ENCODE measurements around the gene CLEC7A.

GRCh38 chr12:10067264-10067663, 62.7 kb downstream of the CLEC7A start:
- no peak for TF ChIP-seq POLR2AphosphoS5 (IDR thresholded peaks at IDR 0.05; ENCODE audit: low read depth)
- TF ChIP-seq, protein P1, sequence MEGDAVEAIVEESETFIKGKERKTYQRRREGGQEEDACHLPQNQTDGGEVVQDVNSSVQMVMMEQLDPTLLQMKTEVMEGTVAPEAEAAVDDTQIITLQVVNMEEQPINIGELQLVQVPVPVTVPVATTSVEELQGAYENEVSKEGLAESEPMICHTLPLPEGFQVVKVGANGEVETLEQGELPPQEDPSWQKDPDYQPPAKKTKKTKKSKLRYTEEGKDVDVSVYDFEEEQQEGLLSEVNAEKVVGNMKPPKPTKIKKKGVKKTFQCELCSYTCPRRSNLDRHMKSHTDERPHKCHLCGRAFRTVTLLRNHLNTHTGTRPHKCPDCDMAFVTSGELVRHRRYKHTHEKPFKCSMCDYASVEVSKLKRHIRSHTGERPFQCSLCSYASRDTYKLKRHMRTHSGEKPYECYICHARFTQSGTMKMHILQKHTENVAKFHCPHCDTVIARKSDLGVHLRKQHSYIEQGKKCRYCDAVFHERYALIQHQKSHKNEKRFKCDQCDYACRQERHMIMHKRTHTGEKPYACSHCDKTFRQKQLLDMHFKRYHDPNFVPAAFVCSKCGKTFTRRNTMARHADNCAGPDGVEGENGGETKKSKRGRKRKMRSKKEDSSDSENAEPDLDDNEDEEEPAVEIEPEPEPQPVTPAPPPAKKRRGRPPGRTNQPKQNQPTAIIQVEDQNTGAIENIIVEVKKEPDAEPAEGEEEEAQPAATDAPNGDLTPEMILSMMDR (IDR thresholded peaks at IDR 0.05; ENCODE audit: insufficient read depth, low read length), result no peak
